Astrocyte (in vitro differentiated cells and primary cell): ENCODE measurements around the gene TFG. TPM values are rescaled to one million over a fixed set of nuclear protein-coding genes. Genes with fewer than 3 reads are reported as not detected.

Experiments
- DNase-seq: peaks from one replicate; pipeline ENCODE4 v3.0.0-alpha.2; 2010; ENCODE audit warnings: low read depth
- FAIRE-seq: peaks from 2 replicates; lab custom pipeline; 2011; peaks lifted over from hg19 to GRCh38; lab: Jason Lieb, UNC
- H2AFZ ChIP-seq: 2 replicates; pipeline ENCODE4 v1.6.0; 2012; ENCODE audit warnings: low read depth, low read length, inconsistent platforms
- H3K27ac ChIP-seq: 2 replicates; pipeline ENCODE4 v1.5.1; 2011; ENCODE audit warnings: low read depth, low read length, inconsistent platforms
- H3K27me3 ChIP-seq: 2 replicates; pipeline ENCODE4 v1.6.0; 2011; ENCODE audit warnings: low read length, inconsistent platforms; ENCODE audit not compliant: insufficient read depth
- H3K36me3 ChIP-seq: 2 replicates; pipeline ENCODE4 v1.5.1; 2011; ENCODE audit warnings: low read length, inconsistent platforms; ENCODE audit not compliant: insufficient read depth
- H3K4me1 ChIP-seq: 2 replicates; pipeline ENCODE4 v1.5.1; 2011; ENCODE audit warnings: low read length, inconsistent platforms; ENCODE audit not compliant: insufficient read depth
- H3K4me2 ChIP-seq: 2 replicates; pipeline ENCODE4 v1.6.0; 2012; ENCODE audit warnings: low read length, inconsistent platforms
- H3K4me3 ChIP-seq: 2 replicates; pipeline ENCODE4 v1.5.1; 2011; ENCODE audit warnings: low read depth, mild to moderate bottlenecking, low read length, inconsistent platforms; ENCODE audit not compliant: insufficient read depth
- H3K79me2 ChIP-seq: 2 replicates; pipeline ENCODE4 v1.6.0; 2012; ENCODE audit warnings: mild to moderate bottlenecking, low read length, inconsistent platforms; ENCODE audit not compliant: insufficient read depth
- H3K9ac ChIP-seq: 2 replicates; pipeline ENCODE4 v1.6.0; 2012; ENCODE audit warnings: mild to moderate bottlenecking, low read length, inconsistent platforms
- H3K9me3 ChIP-seq: 2 replicates; pipeline ENCODE4 v1.5.1; 2012; ENCODE audit warnings: low read depth, mild to moderate bottlenecking, low read length, inconsistent platforms; ENCODE audit not compliant: insufficient read depth
- H4K20me1 ChIP-seq: 2 replicates; pipeline ENCODE4 v1.6.0; 2012; ENCODE audit warnings: low read length, inconsistent platforms; ENCODE audit not compliant: insufficient read depth
- H3K27ac Mint-ChIP-seq: one replicate; pipeline ENCODE4 v1.8.0; 2021; ENCODE audit warnings: mild to moderate bottlenecking, mixed read lengths; ENCODE audit not compliant: unreplicated experiment
- H3K27me3 Mint-ChIP-seq: one replicate; pipeline ENCODE4 v1.8.0; 2021; ENCODE audit warnings: low read depth, mixed read lengths; ENCODE audit not compliant: unreplicated experiment
- H3K36me3 Mint-ChIP-seq: one replicate; pipeline ENCODE4 v1.8.0; 2021; ENCODE audit warnings: low read depth, mixed read lengths; ENCODE audit not compliant: unreplicated experiment
- H3K4me1 Mint-ChIP-seq: one replicate; pipeline ENCODE4 v1.8.0; 2021; ENCODE audit warnings: low read depth, mixed read lengths; ENCODE audit not compliant: unreplicated experiment
- H3K4me3 Mint-ChIP-seq: one replicate; pipeline ENCODE4 v1.8.0; 2021; ENCODE audit warnings: mild to moderate bottlenecking, moderate library complexity, mixed read lengths; ENCODE audit not compliant: unreplicated experiment
- H3K9me3 Mint-ChIP-seq: one replicate; pipeline ENCODE4 v1.8.0; 2021; ENCODE audit warnings: mild to moderate bottlenecking, mixed read lengths; ENCODE audit not compliant: unreplicated experiment
- CTCF ChIP-seq: IDR thresholded peaks from 2 replicates; pipeline ENCODE4 v1.5.1; 2011; ENCODE audit warnings: low read depth, mild to moderate bottlenecking, inconsistent platforms, low read length, moderate library complexity; ENCODE audit not compliant: insufficient read depth
- EZH2 ChIP-seq: IDR thresholded peaks from 2 replicates; pipeline ENCODE4 v1.6.1; 2012; ENCODE audit warnings: mild to moderate bottlenecking, low read length, inconsistent platforms; ENCODE audit not compliant: insufficient read depth
- total RNA-seq: library from RNA; stranded (reverse); gene quantifications from 2 replicates; pipeline ENCODE4 v1.2.1, GENCODE V29; 2021

Gene TFG
- total RNA-seq, 1 donor from 2014 or later, result 155 TPM

GRCh38 chr3:100761211-100761942, 52.1 kb downstream of the TFG start:
- H3K9ac ChIP-seq, result no peak overlapping the region
- DNase-seq (no peak), FAIRE-seq (no peak)
- no peaks in the 10 kb centered on the region for H3K36me3 ChIP-seq
- no peaks in the 10 kb centered on the region for H3K27me3 ChIP-seq
- H3K79me2 ChIP-seq, result no peaks in the 10 kb centered on the region
- no peaks in the 10 kb centered on the region for H3K4me1 ChIP-seq
- no peaks in the 10 kb centered on the region for H3K9me3 ChIP-seq
- Mint-ChIP-seq H3K4me3 (no peak overlapping the region), H3K9me3 (no peaks in the 10 kb centered on the region), H3K36me3 (peaks cover 3% of the 10 kb centered on the region), H3K27ac (no peak overlapping the region), H3K4me1 (peaks cover 5% of the 10 kb centered on the region), H3K27me3 (no peaks in the 10 kb centered on the region)
- H3K27ac ChIP-seq, result no peak overlapping the region
- H3K4me3 ChIP-seq, result no peak overlapping the region
- no peak overlapping the region for H2AFZ ChIP-seq
- no peaks in the 10 kb centered on the region for H4K20me1 ChIP-seq
- TF ChIP-seq EZH2 (no peak), CTCF (no peak)
- no peak overlapping the region for H3K4me2 ChIP-seq

GRCh38 chr3:100761951-100762350, 52.7 kb downstream of the TFG start:
- Mint-ChIP-seq H3K27me3 (no peaks in the 10 kb centered on the region), H3K36me3 (peaks cover 3% of the 10 kb centered on the region), H3K9me3 (no peaks in the 10 kb centered on the region), H3K4me3 (no peak overlapping the region), H3K4me1 (peaks cover 5% of the 10 kb centered on the region), H3K27ac (no peak overlapping the region)
- no peaks in the 10 kb centered on the region for H3K9me3 ChIP-seq
- H3K4me2 ChIP-seq, result no peak overlapping the region
- H2AFZ ChIP-seq, result no peak overlapping the region
- H3K36me3 ChIP-seq, result no peaks in the 10 kb centered on the region
- no peak for DNase-seq
- H3K27me3 ChIP-seq, result no peaks in the 10 kb centered on the region
- TF ChIP-seq CTCF (no peak), EZH2 (no peak)
- no peaks in the 10 kb centered on the region for H3K79me2 ChIP-seq
- no peaks in the 10 kb centered on the region for H3K4me1 ChIP-seq
- FAIRE-seq, result no peak
- H3K27ac ChIP-seq, result no peak overlapping the region
- no peak overlapping the region for H3K9ac ChIP-seq
- H3K4me3 ChIP-seq, result no peak overlapping the region
- no peaks in the 10 kb centered on the region for H4K20me1 ChIP-seq

- H3K9me3 ChIP-seq, result no peaks in the 10 kb centered on the region
- TF ChIP-seq EZH2 (no peak), CTCF (no peak)
- no peak for FAIRE-seq
- Mint-ChIP-seq H3K27me3 (no peaks in the 10 kb centered on the region), H3K4me1 (peaks cover 5% of the 10 kb centered on the region), H3K27ac (no peak overlapping the region), H3K9me3 (no peaks in the 10 kb centered on the region), H3K36me3 (peaks cover 3% of the 10 kb centered on the region), H3K4me3 (no peak overlapping the region)
- no peaks in the 10 kb centered on the region for H3K4me1 ChIP-seq
- no peak overlapping the region for H3K4me2 ChIP-seq
- no peaks in the 10 kb centered on the region for H3K36me3 ChIP-seq
- H3K79me2 ChIP-seq, result no peaks in the 10 kb centered on the region
- no peak overlapping the region for H2AFZ ChIP-seq
- no peak overlapping the region for H3K9ac ChIP-seq
- no peak overlapping the region for H3K4me3 ChIP-seq
- no peak for DNase-seq
- H4K20me1 ChIP-seq, result no peaks in the 10 kb centered on the region
- no peak overlapping the region for H3K27ac ChIP-seq
- H3K27me3 ChIP-seq, result no peaks in the 10 kb centered on the region
Observed at GRCh38 chr3:100765437-100765975, 56.2 kb downstream of the TFG start.
